ENCODE data around the gene NDUFS6.

Gene NDUFS6

GRCh38 chr5:1818784-1819183, 17.6 kb downstream of the NDUFS6 start:
- DNase-seq: no peak

- no peak for DNase-seq
Measured at GRCh38 chr5:1819458-1819857, 18.3 kb downstream of the NDUFS6 start.

- no peak for DNase-seq
Measured at GRCh38 chr5:1820381-1820780, 19.2 kb downstream of the NDUFS6 start.

- DNase-seq: no peak
Measured at GRCh38 chr5:1820926-1821325, 19.7 kb downstream of the NDUFS6 start.

- no peak for DNase-seq
Measured at GRCh38 chr5:1821862-1822261, 20.7 kb downstream of the NDUFS6 start.

GRCh38 chr5:1823381-1824034, 22.3 kb downstream of the NDUFS6 start:
- no peak for DNase-seq

- no peak for DNase-seq
Measured at GRCh38 chr5:1824109-1824821, 23.1 kb downstream of the NDUFS6 start.

- DNase-seq: no peak
Measured at GRCh38 chr5:1824903-1825841, 24.0 kb downstream of the NDUFS6 start.

DNA sequence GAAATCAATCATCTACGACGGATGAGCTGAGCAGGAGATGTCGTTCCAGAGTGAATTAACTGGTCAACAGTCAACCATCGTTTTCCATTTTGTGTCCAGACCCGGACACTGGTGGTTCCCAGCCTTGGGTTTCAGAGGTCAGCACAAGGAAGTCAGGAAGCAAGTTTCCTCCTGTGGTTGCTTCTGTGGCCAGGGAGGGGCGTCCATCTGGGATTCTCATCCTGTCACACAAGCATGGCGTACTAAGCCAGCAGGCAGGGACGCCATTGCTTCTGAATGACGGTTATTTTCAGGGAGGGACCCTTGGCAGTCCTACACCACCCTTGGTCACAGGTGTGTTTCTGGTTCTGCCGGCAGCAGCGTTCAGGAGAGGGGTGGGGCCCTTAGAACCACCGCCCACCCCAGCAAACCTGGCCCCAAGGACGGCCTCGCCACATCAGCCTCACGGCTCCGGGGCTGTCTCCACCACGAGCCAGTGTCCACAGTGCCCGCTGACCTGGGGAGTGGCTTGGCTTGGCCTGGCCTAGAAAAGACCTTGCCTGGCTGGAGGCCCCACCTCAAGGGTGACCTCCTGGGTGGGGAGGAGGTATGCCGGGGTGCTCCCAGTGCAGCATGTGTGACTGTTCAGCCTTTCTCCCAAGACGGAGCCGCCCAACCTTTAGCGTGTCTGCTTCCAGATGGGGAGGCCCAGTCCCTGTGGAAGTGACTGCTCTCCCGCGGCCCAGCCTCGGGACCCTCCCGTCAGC, 25.2 kb downstream of the NDUFS6 start:
- DNase-seq: no peak

DNA sequence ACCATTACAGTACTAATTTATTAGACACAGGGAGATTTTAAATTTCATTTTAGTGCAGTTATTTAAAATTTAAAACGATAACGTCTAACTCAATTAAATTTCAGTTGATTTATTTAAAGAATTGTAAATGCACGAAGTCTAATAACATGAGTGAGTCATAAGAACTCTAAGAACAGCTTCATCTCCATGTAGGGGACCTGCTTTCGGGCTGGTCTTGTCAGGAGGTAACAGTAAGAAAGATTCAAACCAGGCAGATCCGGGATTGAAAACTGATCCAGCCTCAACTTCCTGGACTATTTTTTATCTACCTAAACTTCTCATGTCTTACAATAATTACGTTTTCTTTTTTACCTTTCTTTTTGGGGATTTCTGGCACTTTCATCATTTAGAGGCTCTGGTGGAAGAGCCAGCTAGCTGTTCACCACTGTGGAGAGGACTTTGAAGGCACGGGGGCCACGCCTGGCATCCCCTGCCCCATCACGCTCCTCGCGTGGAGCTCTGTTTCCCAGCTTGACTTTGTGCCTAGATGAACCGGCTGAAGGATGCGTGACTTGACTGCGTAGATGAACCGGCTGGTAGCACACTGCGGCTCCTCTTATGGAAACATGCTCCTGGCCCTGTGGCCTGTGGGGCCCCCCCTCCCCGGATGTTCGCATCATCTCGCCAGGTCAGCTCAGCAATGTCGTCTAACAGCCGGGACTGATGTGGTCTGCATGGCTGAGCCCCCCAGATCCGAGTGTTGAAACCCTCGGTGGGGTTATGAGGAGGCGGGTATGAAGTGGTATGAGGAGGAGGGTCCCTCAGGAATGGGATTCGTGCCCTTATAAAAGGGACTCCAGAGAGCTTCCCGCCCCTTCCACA, 26.0 kb downstream of the NDUFS6 start:
- no peak for DNase-seq

DNA sequence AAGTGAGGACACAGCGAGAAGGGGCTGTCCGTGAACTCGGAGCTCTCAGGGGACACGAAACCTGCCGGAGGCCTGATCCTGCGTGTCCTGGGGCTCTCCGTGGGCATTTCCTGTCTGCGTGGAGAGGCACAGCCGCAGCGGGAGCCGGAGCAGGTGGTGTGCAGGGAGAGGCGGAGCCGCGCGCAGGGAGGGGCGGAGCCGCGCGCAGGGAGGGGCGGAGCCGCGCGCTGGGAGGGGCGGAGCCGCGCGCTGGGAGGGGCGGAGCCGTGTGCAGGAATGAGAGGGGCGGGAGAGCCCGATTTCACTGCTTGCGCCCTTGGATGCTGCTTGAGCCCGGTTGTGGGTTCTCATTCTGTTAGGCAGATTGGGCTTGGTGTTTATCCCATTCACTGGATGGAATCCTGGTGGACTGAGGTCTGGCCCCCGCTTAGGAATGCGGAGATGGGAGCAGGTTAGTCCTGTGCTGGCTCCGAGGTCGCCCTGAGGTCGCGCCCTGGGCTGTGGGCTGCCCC, 26.7 kb downstream of the NDUFS6 start:
- peak; percentile 15 for DNase-seq

DNA sequence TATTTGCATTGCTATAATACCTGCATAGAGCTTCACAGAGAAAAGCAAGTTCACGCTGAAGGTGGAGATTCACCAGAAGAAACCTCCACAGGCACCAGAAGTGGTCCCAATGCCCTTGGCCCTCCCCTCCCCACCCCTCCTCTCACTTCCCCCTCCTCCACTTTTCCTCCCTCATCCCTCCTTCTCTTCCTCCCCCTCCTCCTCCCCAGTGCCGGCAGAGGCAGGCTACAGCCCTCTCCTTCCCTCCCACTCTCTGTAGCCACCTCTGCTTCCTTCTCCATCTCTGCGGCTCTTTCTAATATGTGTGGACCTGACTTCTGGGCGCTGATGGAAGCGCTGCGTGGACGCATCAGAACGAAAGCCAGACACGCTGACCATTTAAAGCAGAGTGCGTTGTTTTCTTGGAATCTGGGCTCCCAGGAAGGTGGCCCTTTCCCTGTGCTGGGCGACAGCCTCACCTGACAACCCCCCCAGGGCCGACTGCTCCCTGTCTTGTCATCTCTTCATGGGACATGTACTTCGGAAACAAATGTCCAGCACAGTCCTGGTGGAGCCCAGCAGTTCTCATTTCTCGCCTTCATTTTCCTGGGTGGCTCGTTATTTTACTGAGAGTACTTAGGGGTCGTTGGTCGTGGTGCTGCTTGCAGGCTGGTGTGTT, 29.5 kb downstream of the NDUFS6 start:
- no peak for DNase-seq

GRCh38 chr5:1831257-1831656, 30.1 kb downstream of the NDUFS6 start:
- DNase-seq: no peak

DNA sequence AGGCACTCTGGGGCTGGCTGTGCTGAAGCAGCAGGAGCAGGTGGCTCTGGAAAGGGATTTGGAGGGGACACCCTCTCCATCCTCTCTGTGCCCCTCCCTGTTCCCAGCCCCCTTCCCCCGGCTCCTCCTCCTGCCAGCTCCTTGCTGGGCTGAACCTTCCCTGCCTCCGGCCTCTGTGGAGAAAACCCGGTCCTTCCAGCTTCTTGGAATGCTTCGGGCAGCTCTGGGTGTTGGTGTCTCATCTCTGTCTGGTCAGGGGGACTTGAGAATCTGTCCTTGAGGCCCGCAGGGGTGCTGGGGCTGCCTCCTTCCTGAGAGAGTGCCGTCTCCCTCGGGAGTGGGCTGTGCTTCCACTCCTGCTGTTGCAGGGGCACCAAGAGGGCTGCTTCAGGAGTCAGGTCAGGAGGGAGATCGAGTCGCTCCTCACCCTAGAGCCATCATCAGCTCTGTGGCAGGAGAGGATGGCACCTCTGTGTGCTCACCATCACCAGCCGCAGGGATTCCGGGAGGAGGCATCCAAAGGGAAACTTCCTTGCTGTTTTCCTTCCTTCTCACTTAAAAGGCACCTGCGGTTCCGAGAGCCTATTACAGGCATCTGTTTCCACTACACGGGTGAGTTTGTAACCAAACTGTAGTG, 30.6 kb downstream of the NDUFS6 start:
- no peak for DNase-seq

DNA sequence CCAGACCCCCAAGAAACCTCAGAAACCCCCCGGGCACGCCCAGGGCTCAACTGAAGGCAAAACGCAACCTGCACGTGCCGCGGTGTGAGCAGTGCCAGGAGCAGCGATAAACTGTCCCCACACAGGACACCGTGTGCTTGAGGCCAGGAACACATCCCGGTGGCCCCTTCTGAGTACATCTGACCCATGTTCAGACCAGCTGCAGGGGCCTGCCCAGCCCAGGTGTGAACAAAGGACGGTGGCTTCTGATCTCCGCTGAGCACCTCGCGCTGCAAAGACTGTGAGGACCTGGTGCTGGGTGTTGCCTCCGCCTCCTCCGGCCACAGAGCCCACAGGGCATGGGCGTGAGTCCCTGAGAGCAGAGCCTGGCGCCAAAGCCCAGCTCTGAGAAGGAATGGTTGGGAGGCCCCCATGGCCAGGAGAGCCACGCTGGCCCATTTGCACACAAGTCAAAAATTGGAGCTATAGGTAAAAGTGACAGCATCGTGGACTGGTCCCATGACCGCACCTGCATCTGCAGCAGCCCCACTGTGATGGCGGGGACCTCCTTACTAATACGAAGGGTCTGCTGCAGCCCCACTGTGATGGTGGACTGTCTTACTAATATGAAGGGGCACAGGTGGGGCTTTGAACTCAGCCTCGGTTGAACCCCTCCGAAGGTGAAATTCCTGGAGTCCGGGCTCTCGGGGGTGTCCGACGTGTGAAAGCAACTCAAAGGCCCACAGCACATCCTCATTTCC, 31.5 kb downstream of the NDUFS6 start:
- no peak for DNase-seq

DNA sequence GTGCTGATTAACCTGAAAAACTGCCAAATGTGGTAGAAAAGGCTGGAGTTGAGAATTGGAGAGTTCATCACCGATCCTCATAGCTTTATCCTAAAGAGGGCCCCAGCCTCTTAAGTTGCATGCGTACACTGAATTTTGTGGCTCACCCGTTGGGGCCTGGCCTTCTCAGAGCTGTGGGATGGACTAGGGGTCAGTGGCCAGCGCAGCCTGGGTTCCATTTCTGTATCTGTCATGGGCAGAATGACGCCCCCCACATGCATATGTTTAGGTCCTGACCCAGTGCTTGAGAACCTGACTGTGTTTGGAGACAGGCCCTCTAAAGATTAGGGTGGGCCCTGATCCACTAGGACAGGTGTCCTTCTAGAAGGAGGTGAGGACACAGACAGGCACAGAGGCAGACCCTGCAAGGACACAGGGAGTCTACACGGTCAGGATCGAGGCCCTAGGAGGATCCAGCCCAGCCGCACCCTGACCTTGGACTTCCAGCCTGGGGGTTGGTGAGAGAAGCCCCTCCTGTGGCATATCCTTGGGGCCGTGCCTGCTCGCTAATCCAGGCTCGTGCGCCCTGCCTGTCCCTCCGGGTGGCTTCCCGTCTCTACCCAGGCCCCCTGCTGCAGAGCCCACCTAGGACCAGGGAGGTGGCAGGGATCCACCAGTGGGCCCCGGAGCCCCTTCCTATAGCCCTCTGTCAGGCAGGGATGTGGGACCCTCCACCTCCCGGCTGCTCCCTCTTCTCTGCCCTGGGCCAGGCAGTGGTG, 32.2 kb downstream of the NDUFS6 start:
- no peak for DNase-seq

DNA sequence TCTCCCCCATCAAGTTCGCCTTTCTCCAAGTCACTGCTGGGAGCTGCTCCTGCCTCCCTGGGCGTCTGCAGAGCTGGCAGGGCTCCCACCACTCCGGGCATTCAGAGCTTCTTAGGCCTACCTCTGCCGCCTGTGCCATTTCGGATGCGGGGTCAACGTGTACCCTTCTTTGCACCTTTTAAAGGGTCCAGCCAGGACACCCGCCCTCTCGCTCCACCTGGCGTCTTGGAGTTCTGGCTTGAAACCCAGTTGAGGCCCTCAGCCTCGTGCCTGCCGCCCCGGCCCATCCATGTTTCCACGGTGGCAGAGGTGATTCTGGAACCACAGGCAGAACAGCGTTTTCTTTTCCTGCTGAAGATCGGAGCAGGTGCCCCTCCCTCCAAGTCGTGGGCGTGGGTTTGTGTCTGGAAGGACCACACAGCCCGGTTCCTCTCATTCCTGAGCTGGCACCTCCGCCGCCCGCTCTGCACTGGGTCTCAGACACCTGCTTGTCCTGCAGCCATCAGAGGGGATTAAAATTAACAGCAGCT, 32.9 kb downstream of the NDUFS6 start:
- no peak for DNase-seq

DNA sequence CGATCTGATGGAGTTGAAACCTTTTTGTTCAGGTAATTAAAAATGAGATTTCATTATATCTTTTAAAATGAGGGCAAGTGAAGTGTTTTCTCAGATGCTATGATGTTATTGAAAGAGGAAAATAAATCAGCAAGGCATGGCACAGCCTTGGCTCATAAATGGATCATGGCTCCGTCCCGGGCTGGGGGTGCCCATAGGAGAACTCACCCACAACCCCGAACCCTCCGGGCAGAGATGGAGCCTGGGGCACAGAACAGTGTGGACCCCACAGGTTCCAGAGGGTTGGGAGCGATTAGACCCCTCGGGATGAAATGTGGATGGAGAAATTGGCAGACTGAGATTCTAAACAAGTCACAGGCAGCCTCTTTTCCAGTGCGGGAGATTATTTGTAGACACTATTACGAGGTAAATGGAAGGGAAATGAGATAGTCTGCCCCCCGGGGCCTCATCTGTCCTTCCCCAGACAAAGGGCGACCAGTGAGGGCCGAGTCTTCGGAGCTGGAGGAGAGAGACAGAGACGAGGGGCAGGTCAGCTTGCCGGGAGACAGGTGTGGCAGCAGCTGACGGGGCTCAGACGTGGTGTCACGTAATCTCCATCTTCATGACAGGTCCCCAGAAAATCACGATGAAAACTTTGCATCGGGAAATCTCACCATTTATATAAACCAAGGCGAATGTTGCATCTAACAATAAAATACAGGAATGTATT, 33.7 kb downstream of the NDUFS6 start:
- no peak for DNase-seq

Data from activated CD4-positive, alpha-beta T cell treated with anti-CD3 and anti-CD28 coated beads for 48 hours (primary cell).